Urinary bladder (tissue), 4 donors: ENCODE data around the gene WNT7B. TPM values are rescaled to one million over a fixed set of nuclear protein-coding genes. Genes with fewer than 3 reads are reported as not detected.

Experiments used
- DNase-seq: peaks from one replicate; pipeline ENCODE4 v3.0.0-alpha.2; 2015; ENCODE audit errors: extremely low spot score
- H3K27ac ChIP-seq: one replicate; pipeline ENCODE4 v1.5.1; 2013; ENCODE audit warnings: low read depth, mild to moderate bottlenecking, moderate library complexity
- H3K36me3 ChIP-seq: one replicate; pipeline ENCODE4 v1.6.1; 2013; ENCODE audit warnings: mild to moderate bottlenecking, moderate library complexity; ENCODE audit not compliant: insufficient read depth
- H3K4me1 ChIP-seq: one replicate; pipeline ENCODE4 v1.6.1; 2013; ENCODE audit warnings: mild to moderate bottlenecking, moderate library complexity; ENCODE audit not compliant: insufficient read depth
- H3K4me3 ChIP-seq: one replicate; pipeline ENCODE4 v1.5.1; 2013; ENCODE audit warnings: low read depth, low read length
- WGBS: extraction: QIAGEN DNeasy Blood & Tissue Kit; methylation state at CpG from one replicate; pipeline ENCODE4 v1.1.7; 2013; 5-methylcytosine and 5-hydroxymethylcytosine counted together
- polyA plus RNA-seq: library from polyadenylated mRNA; stranded (reverse); fragments of 200-250 nt; gene quantifications from one replicate; pipeline ENCODE4 v1.2.3, GENCODE V29; 2013
- total RNA-seq: library from RNA; depleted of rRNA; stranded (reverse); fragments of >200 nt; gene quantifications from one replicate; pipeline ENCODE4 v1.2.3, GENCODE V29; 2014
- donor health status: healthy with polysubstance abuse.
- donor health status: healthy.

WNT7B gene
- total and polyA plus RNA-seq, 2 donors, result 3.1 to 4.1 TPM

- WGBS, result 41% methylated on average over 20 of the region's 20 CpGs
- H3K27ac ChIP-seq, result no peak overlapping the region
- DNase-seq, result peak; percentile 70
These were observed 80.6 kb downstream of the WNT7B start for GRCh38 chr22:45896153-45896951.

GRCh38 chr22:45895436-45896152, 81.4 kb downstream of the WNT7B start:
- no peaks in the 10 kb centered on the region for H3K4me1 ChIP-seq
- H3K4me3 ChIP-seq, result no peak overlapping the region
- H3K36me3 ChIP-seq, result no peaks in the 10 kb centered on the region
- no peak for DNase-seq
- WGBS, result 92% methylated on average over 17 of the region's 17 CpGs
- H3K27ac ChIP-seq, result no peak overlapping the region

More at GRCh38 chr22:45896153-45896951, 80.6 kb downstream of the WNT7B start:
- Histone ChIP-seq H3K4me1 (no peaks in the 10 kb centered on the region), H3K4me3 (no peak overlapping the region), H3K36me3 (no peaks in the 10 kb centered on the region)

- no peaks in the 10 kb centered on the region for H3K36me3 ChIP-seq
- DNase-seq, result no peak
- H3K4me3 ChIP-seq, result no peak overlapping the region
- H3K27ac ChIP-seq, result no peak overlapping the region
- 76% methylated on average over 9 of the region's 9 CpGs for whole genome bisulfite sequencing
- H3K4me1 ChIP-seq, result no peaks in the 10 kb centered on the region
These were observed 83.4 kb downstream of the WNT7B start for GRCh38 chr22:45893516-45893915.

GRCh38 chr22:45892681-45893461, 84.1 kb downstream of the WNT7B start:
- DNase-seq, result no peak
- no peak overlapping the region for H3K4me3 ChIP-seq
- 79% methylated on average over 16 of the region's 16 CpGs for WGBS
- no peaks in the 10 kb centered on the region for H3K4me1 ChIP-seq
- no peaks in the 10 kb centered on the region for H3K36me3 ChIP-seq
- no peak overlapping the region for H3K27ac ChIP-seq

GRCh38 chr22:45891996-45892621, 84.9 kb downstream of the WNT7B start:
- H3K36me3 ChIP-seq, result no peaks in the 10 kb centered on the region
- H3K4me1 ChIP-seq, result no peaks in the 10 kb centered on the region
- DNase-seq, result no peak
- H3K27ac ChIP-seq, result no peak overlapping the region
- H3K4me3 ChIP-seq, result no peak overlapping the region
- 66% methylated on average over 22 of the region's 22 CpGs for WGBS

- Histone ChIP-seq H3K27ac (no peak overlapping the region), H3K4me1 (no peaks in the 10 kb centered on the region), H3K36me3 (no peaks in the 10 kb centered on the region), H3K4me3 (no peak overlapping the region)
- no peak for DNase-seq
- 66% methylated on average over 25 of the region's 25 CpGs for WGBS
These were observed 85.4 kb downstream of the WNT7B start for GRCh38 chr22:45891471-45891995.

- H3K4me1 ChIP-seq, result no peaks in the 10 kb centered on the region
- no peaks in the 10 kb centered on the region for H3K36me3 ChIP-seq
- DNase-seq, result no peak
- no peak overlapping the region for H3K4me3 ChIP-seq
- no peak overlapping the region for H3K27ac ChIP-seq
- WGBS, result 77% methylated on average over 37 of the region's 37 CpGs
These were observed 85.9 kb downstream of the WNT7B start for GRCh38 chr22:45891021-45891421.

GRCh38 chr22:45890351-45890635, 86.7 kb downstream of the WNT7B start:
- 95% methylated on average over 26 of the region's 26 CpGs for WGBS
- Histone ChIP-seq H3K36me3 (no peaks in the 10 kb centered on the region), H3K4me3 (no peak overlapping the region), H3K27ac (no peak overlapping the region), H3K4me1 (no peaks in the 10 kb centered on the region)
- DNase-seq, result no peak

GRCh38 chr22:45889539-45890350, 87.2 kb downstream of the WNT7B start:
- no peak for DNase-seq
- WGBS, result 31% methylated on average over 56 of the region's 56 CpGs
- no peak overlapping the region for H3K27ac ChIP-seq
- H3K4me3 ChIP-seq, result no peak overlapping the region
- no peaks in the 10 kb centered on the region for H3K36me3 ChIP-seq
- H3K4me1 ChIP-seq, result no peaks in the 10 kb centered on the region

GRCh38 chr22:45889093-45889538, 87.8 kb downstream of the WNT7B start:
- H3K4me3 ChIP-seq, result no peak overlapping the region
- 81% methylated on average over 10 of the region's 10 CpGs for WGBS
- no peak overlapping the region for H3K27ac ChIP-seq
- no peaks in the 10 kb centered on the region for H3K36me3 ChIP-seq
- DNase-seq, result no peak
- H3K4me1 ChIP-seq, result no peaks in the 10 kb centered on the region

GRCh38 chr22:45888221-45889092, 88.5 kb downstream of the WNT7B start:
- H3K27ac ChIP-seq, result no peak overlapping the region
- no peak for DNase-seq
- H3K4me1 ChIP-seq, result no peaks in the 10 kb centered on the region
- no peaks in the 10 kb centered on the region for H3K36me3 ChIP-seq
- WGBS, result 96% methylated on average over 27 of the region's 27 CpGs
- H3K4me3 ChIP-seq, result no peak overlapping the region
